IMR-90 (cell line): Measurements from ENCODE around the gene PLA2G4F.

Source experiments
- CTCF ChIP-seq: conservative IDR thresholded peaks from 2 replicates; pipeline ENCODE4 v1.5.1; 2012; ENCODE audit warnings: mild to moderate bottlenecking, low read depth, low read length, improper control_type of control experiment
- POLR2A ChIP-seq: IDR thresholded peaks from 2 replicates; pipeline ENCODE4 v1.6.1; 2012; ENCODE audit warnings: mild to moderate bottlenecking, low read depth, low read length

GRCh38 chr15:42166225-42166940 lies 9.9 kb upstream of the PLA2G4F start:
- TF ChIP-seq CTCF (no peak), POLR2A (no peak)
